HL-60/S4 treated with retinoic acid at 250 ng/mL for 4 days and 3 days (cell line): ENCODE data around the gene CACNG8.

Experiments
- in situ Hi-C: fragments of 300-500 bp; cut with MboI; formaldehyde crosslinking; loops from 2 replicates; pipeline ENCODE4 v1.7.0; 2022; ENCODE audit warnings: low sequenced_read_pairs

CACNG8 gene

DNA sequence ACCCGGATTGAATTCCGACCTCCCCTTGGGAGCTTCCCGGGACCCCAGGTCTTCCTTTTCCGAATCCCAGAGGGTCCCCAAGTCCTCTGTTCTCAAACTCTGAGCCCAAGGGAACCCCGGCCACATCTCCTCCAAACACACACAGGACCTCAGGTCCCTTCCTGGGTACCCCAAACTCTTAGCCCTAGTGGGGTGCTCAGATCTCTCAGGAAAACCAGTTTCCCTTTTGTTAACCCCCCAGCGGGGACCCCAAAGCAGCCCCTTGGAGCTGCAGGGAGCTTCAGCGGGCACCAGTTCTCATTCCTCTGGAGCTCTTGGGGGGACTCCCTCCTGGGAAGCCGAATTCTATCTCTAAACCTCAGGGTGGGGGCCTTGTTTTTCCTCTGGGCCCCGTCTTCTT is 29.5 kb downstream of the CACNG8 start:
- in situ Hi-C loops, result no loop called here

DNA sequence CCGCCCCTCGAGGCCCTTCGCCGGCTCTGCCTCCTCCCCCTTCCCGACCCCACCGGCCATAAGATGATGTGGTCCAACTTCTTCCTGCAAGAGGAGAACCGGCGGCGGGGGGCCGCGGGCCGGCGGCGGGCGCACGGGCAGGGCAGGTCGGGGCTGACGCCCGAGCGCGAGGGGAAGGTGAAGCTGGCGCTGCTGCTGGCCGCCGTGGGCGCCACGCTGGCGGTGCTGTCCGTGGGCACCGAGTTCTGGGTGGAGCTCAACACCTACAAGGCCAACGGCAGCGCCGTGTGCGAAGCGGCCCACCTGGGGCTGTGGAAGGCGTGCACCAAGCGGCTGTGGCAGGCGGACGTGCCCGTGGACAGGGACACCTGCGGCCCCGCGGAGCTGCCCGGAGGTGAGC is 30.1 kb downstream of the CACNG8 start:
- in situ Hi-C loops, result no loop called here

- in situ Hi-C loops, result no loop called here
Measured at GRCh38 chr19:53993448-53993847, 30.7 kb downstream of the CACNG8 start.

- in situ Hi-C loops, result no loop called here
Measured at GRCh38 chr19:53994811-53995210, 32.1 kb downstream of the CACNG8 start.

DNA sequence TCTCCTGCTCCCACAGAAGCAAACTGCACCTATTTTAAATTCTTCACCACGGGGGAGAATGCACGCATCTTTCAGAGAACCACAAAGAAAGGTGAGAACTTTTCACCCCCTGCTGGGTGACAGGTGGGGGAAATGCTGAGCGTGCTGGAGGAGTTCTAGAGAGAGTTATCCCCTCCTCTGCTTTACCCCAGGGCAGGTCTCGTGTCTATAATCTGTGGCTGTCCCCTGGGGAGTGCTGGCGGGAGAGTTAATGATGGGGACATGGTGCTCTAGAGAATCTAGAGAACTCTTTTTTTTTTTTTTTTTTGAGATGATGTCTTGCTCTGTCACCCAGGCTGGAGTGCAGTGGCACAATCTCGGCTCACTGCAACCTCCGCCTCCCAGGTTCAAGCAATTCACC is 35.5 kb downstream of the CACNG8 start:
- in situ Hi-C loops, result no loop called here

- in situ Hi-C loops, result no loop called here
Measured at GRCh38 chr19:53999694-54000093, 37.0 kb downstream of the CACNG8 start.

DNA sequence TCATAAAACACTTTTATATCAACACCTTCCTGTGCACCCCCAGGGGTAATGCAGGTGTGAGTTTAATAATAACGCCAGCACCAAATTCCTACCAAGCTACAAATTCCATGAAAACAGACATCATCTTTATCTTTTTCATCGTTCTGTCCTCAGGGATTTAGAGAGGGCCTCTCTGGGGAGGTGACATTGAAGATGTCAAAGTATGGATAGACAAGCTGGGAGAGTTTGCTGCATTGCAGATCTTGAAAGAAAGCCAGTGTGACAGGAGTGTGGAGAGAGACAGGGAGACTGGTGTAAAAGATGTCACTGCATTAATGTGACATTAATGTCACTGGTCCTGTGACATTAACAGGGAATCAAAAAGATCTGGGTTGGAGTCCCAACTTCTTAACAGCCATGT is 38.8 kb downstream of the CACNG8 start:
- in situ Hi-C loops, result no loop called here

DNA sequence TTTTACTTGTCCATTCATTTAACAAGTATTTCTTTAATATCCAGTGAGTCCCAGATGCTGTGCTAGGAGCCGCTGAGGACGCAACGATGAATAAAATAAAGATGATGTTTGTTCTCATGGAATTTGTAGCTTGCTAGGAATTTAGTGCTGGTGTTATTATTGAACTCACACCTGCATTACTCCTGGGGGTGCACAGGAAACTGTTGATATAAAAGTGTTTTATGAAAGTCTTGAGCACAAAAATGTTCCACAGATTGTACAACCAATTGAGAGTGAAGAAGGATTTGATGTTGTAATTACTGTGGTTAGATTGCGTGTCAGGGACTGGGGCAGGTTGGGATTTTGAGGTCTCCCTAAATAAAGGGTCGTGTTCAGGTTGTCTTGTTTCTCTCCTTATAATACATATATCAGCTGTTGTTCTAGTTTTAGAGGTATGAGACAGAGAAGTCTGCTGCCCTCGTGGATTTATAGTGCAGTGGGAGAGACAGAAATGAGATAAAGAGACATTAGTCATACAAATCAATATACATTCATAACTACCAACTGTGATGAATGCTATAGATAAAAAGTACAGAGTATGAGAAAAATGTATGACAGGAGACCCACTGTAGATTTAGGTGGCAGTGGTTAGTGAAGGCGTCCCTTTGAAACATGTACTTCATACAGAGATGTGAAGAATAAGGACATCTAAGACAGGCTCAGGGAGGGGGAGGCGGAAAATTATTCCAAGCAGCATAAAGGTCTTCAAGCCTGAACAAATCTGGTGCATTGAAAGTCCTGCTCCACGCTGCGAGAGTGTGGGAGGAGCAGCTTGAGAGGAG is 40.0 kb downstream of the CACNG8 start:
- in situ Hi-C loops, result no loop called here

- in situ Hi-C loops, result no loop called here
Measured at GRCh38 chr19:54009440-54009839, 46.7 kb downstream of the CACNG8 start.

DNA sequence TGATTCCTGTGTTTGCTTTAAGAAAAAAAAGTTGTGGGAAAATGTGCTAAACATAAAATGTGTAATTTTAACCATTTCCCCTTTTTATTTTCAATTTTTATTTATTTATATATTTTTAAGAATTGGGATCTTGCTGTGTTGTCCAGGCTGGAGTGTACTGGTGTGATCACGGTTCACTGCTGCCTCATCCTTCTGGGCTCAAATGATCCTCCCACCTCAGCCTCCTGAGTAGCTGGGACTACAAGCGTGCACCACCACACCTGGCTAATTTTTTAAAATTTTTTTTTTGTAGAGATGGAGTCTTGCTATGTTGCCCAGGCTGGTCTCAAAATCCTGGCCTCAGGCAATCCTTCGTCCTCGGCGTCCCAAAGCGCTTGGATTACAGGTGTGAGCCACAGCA is 47.7 kb downstream of the CACNG8 start:
- in situ Hi-C loops, result no loop called here

- in situ Hi-C loops, result no loop called here
Measured at GRCh38 chr19:54011507-54012211, 48.9 kb downstream of the CACNG8 start.

- in situ Hi-C loops, result no loop called here
Measured at GRCh38 chr19:54013866-54014265, 51.1 kb downstream of the CACNG8 start.

DNA sequence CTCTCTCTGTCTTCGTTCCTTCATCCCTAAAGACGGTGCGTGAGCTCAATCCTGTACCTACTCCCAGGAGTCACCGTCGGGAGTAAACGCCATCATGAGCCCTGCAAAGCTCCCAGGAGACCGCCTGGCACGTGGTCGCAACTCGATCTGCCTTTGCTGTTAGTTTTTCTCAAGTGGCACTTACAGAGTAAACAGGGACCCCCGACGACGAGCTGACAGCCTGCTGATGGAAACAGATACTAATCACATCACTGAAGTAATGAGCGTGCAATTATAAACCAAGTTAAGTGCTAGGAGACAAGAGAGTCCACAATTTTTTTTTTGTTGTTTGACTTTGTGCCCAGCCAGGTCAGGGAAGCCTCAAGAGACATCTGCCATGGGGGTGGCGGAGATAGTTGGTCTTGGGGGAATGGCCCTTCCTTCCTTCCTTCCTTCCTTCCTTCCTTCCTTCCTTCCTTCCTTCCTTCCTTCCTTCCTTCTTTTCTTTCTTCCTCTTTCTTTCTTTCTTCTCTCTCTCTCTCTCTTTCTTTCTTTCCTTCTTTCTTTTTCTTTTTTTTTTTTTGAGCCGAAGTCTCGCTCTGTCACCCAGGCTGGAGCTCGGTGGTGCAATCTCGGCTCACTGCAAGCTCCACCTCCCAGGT is 52.3 kb downstream of the CACNG8 start:
- in situ Hi-C loops, result no loop called here

GRCh38 chr19:54017261-54017660 is 54.5 kb downstream of the CACNG8 start:
- in situ Hi-C loops, result no loop called here

GRCh38 chr19:54021363-54021762 is 58.6 kb downstream of the CACNG8 start:
- in situ Hi-C loops, result loop anchor here (10.0 kb wide), 1 partner anchor 227 kb away; no protein-coding TSS in a partner anchor

DNA sequence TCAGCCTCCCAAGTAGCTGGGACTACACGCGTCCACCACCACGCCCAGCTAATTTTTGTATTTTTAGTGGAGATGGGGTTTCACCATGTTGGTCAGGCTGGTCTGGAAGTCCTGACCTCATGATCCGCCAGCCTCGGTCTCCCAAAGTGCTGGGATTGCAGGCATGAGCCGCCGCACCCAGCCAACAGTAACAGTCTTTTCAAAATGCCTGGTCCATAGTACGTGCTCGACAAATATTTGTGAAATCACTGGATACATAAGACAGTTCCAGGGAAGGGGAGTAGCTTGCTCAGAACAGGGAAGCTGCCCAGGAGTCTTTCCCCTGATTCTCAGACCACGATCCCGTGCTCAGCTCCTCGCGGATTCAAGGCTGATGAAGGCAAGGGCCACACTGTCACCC is 59.2 kb downstream of the CACNG8 start:
- in situ Hi-C loops, result loop anchor here (10.0 kb wide), 1 partner anchor 227 kb away; no protein-coding TSS in a partner anchor

DNA sequence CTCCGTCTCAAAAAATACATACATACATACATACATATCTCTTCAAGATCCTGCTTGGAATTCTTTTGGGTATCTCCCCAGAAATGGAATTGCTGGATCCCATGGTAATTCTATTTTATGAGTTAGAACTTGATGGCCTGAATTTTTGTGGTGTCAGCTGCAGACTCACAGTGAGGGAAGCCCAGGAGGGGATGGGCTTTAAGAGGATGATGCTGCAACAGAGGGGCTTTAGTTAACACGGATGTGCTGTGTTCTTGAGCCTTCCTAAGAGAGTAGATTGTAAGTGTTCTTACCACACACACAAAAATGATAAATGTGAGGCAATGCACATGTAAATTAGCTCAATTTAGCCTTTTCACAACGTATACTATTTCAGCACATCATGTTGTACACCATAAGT is 60.5 kb downstream of the CACNG8 start:
- in situ Hi-C loops, result loop anchor here (10.0 kb wide), 1 partner anchor 228 kb away; no protein-coding TSS in a partner anchor

- in situ Hi-C loops, result loop anchor here (10.0 kb wide), 1 partner anchor 230 kb away; no protein-coding TSS in a partner anchor
Measured at GRCh38 chr19:54024660-54025059, 61.9 kb downstream of the CACNG8 start.

DNA sequence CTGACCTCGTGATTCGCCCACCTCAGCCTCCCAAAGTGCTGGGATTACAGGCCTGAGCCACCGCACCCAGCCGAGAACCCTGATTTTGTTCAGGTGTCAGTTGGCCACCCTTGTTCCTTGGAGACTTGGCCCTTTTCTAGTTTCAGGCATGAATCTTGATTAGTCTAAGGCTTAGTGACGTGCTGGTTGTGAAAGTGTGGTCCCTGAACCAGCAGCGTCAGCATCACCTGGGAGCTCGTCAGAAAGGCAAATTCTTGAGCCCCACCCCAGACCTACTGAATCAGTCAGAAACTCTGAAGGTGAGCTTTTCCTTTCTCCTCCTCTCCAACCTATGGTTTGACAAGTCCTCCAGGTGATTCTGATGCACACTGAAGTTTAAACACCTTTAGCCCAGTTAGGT is 63.9 kb downstream of the CACNG8 start:
- in situ Hi-C loops, result loop anchor here (10.0 kb wide), 1 partner anchor 232 kb away; no protein-coding TSS in a partner anchor

DNA sequence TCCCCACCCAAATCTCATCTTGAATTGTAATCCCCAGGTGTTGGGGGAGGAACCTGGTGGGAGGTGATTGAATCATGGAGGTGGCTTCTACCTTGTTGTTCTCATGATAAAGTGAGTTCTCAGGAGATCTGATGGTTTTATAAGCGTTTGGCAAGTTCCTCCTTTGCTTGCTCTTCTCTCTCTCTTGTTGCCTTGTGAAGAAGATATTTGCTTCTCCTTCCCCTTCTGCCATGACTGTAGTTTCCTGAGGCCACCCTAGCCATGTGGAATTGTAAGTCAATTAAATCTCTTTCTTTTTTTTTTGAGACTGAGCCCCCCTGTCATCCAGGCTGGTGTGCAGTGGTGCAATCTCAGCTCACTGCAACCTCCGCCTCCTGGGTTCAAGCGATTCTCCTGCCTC is 66.6 kb downstream of the CACNG8 start:
- in situ Hi-C loops, result loop anchor here (10.0 kb wide), 1 partner anchor 234 kb away; no protein-coding TSS in a partner anchor

DNA sequence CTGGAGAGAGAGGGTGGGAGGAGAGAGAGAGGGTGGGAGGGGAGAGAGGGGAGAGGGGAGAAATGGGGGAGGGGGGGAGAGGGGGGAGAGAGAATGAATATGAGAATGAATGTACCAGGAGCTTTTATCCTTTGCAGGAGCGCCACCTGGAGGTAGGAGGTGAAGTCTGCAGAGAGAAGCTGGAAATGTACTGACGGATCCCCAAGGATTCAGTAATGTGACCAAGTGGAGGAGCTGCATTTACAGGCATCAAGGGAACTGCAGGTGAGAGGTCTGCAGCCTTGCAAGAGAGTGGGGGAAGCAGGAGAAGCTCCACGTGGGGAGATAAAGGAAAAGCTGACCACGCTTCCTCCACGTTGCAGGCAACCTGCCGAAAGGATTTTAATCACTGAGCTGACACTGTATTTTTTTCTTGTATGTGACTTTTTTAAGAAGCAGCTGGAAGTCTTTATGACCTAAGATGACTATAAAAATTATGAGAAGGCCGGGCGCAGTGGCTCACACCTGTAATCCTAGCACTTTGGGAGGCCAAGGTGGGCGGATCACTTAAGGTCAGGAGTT is 67.3 kb downstream of the CACNG8 start:
- in situ Hi-C loops, result loop anchor here (10.0 kb wide), 1 partner anchor 235 kb away; no protein-coding TSS in a partner anchor
